GM10847 (cell line): ENCODE measurements around the gene VAMP2.

Experiments used
- POLR2A ChIP-seq: IDR thresholded peaks from 2 replicates; pipeline ENCODE4 v1.6.1; 2011; ENCODE audit not compliant: insufficient read length; ENCODE audit errors: extremely low read depth

The VAMP2 gene

GRCh38 chr17:8186446-8186786 is 23.7 kb upstream of the VAMP2 start:
- TF ChIP-seq POLR2A: no peak

GRCh38 chr17:8185582-8186445 is 23.1 kb upstream of the VAMP2 start:
- TF ChIP-seq POLR2A: peak; percentile 40

- TF ChIP-seq POLR2A: no peak
Observed at GRCh38 chr17:8176998-8177731, 14.4 kb upstream of the VAMP2 start.

GRCh38 chr17:8176197-8176940 is 13.6 kb upstream of the VAMP2 start, which contains the start of gene TMEM107:
TSS of gene TMEM107 (minus strand) at chr17:8176380. CDS start at chr17:8176286, 94 bp downstream.
- TF ChIP-seq POLR2A: peak; percentile 49

- no peak for TF ChIP-seq POLR2A
Observed at GRCh38 chr17:8175795-8176196, 13.0 kb upstream of the VAMP2 start.

GRCh38 chr17:8173871-8174322 is 11.1 kb upstream of the VAMP2 start:
- no peak for TF ChIP-seq POLR2A

- TF ChIP-seq POLR2A: peak; percentile 99
Observed at GRCh38 chr17:8173056-8173870, 10.5 kb upstream of the VAMP2 start.

GRCh38 chr17:8167526-8167925 is 4.8 kb upstream of the VAMP2 start:
- TF ChIP-seq POLR2A: no peak

- no peak for TF ChIP-seq POLR2A
Observed at GRCh38 chr17:8166731-8167130, 4.0 kb upstream of the VAMP2 start.

GRCh38 chr17:8164815-8165131 is 2.0 kb upstream of the VAMP2 start:
- no peak for TF ChIP-seq POLR2A

GRCh38 chr17:8163978-8164814 is 1.4 kb upstream of the VAMP2 start:
- no peak for TF ChIP-seq POLR2A

GRCh38 chr17:8162997-8163977 is 539 bp upstream of the VAMP2 start:
- TF ChIP-seq POLR2A: peak; percentile 14
